HG03196 (cell line): ENCODE data around the gene PYDC1.
A peak's percentile ranks its signal among the peaks of the same experiment; 100 is the strongest.
"Not testable (repeated sequence)": the region's sequence is repeated elsewhere in the genome, so short reads cannot be mapped to it uniquely, and the experiment has no call there.

Experiments
- ATAC-seq: cut with Tn5 transposase; IDR thresholded peaks from one replicate; pipeline ENCODE4 v1.9.1; 2021; ENCODE audit not compliant: unreplicated experiment

Gene PYDC1

GRCh38 chr16:31216422-31217135 is at the start of gene PYDC1:
Gene PYDC1 (minus strand): TSS chr16:31217135. CDS start chr16:31217028, 107 bp downstream.
- ATAC-seq, result no peak

- peak; percentile 89 for ATAC-seq
These were observed 48.7 kb upstream of the PYDC1 start for GRCh38 chr16:31265329-31266245.

GRCh38 chr16:31262084-31262483 is 45.1 kb upstream of the PYDC1 start:
- no peak for ATAC-seq

- ATAC-seq, result no peak
These were observed 43.4 kb upstream of the PYDC1 start for GRCh38 chr16:31260136-31260931.

GRCh38 chr16:31258366-31258765 is 41.4 kb upstream of the PYDC1 start:
- ATAC-seq, result no peak

- no peak for ATAC-seq
These were observed 39.5 kb upstream of the PYDC1 start for GRCh38 chr16:31256466-31256865.

GRCh38 chr16:31253642-31254045 is 36.7 kb upstream of the PYDC1 start:
- ATAC-seq, result no peak

GRCh38 chr16:31251435-31251834 is 34.5 kb upstream of the PYDC1 start:
- ATAC-seq, result no peak

- ATAC-seq, result no peak
These were observed 33.9 kb upstream of the PYDC1 start for GRCh38 chr16:31250782-31251384.

GRCh38 chr16:31248344-31248743 is 31.4 kb upstream of the PYDC1 start:
- no peak for ATAC-seq

- no peak for ATAC-seq
These were observed 29.4 kb upstream of the PYDC1 start for GRCh38 chr16:31246296-31246695.

- ATAC-seq, result not testable (repeated sequence)
These were observed 28.7 kb upstream of the PYDC1 start for GRCh38 chr16:31245598-31245997.

- ATAC-seq, result no peak
These were observed 27.1 kb upstream of the PYDC1 start for GRCh38 chr16:31243734-31244670.

GRCh38 chr16:31242206-31242605 is 25.3 kb upstream of the PYDC1 start:
- no peak for ATAC-seq

- no peak for ATAC-seq
These were observed 21.1 kb upstream of the PYDC1 start for GRCh38 chr16:31238041-31238440.

- no peak for ATAC-seq
These were observed 12.6 kb upstream of the PYDC1 start for GRCh38 chr16:31229501-31229900.

- no peak for ATAC-seq
These were observed 11.3 kb upstream of the PYDC1 start for GRCh38 chr16:31228206-31228605.

GRCh38 chr16:31225193-31225592 is 8.3 kb upstream of the PYDC1 start:
- ATAC-seq, result no peak

GRCh38 chr16:31224092-31224955 is 7.4 kb upstream of the PYDC1 start:
- ATAC-seq, result no peak
